ENCODE measurements around the gene CYP4A22.
"Not testable (repeated sequence)": the region's sequence is repeated elsewhere in the genome, so short reads cannot be mapped to it uniquely, and the experiment has no call there.

CYP4A22 gene

GRCh38 chr1:47137198-47137597 is at the start of gene CYP4A22:
Gene CYP4A22, plus strand, starts transcription at chr1:47137441. Its CDS starts 45 bp downstream, at chr1:47137486.
- DNase-seq, result no peak

GRCh38 chr1:47089356-47089755 is 47.9 kb upstream of the CYP4A22 start:
- DNase-seq, result not testable (repeated sequence)

- not testable (repeated sequence) for DNase-seq
Observed at GRCh38 chr1:47091476-47091875, 45.8 kb upstream of the CYP4A22 start.

- peak; percentile 22 for DNase-seq
Observed at GRCh38 chr1:47104816-47105215, 32.4 kb upstream of the CYP4A22 start.

- no peak for DNase-seq
Observed at GRCh38 chr1:47106792-47107191, 30.4 kb upstream of the CYP4A22 start.

GRCh38 chr1:47107851-47108574 is 29.2 kb upstream of the CYP4A22 start:
- DNase-seq, result peak; percentile 77

GRCh38 chr1:47109482-47109881 is 27.8 kb upstream of the CYP4A22 start:
- DNase-seq, result peak; percentile 29

GRCh38 chr1:47113178-47113577 is 24.1 kb upstream of the CYP4A22 start:
- DNase-seq, result no peak

GRCh38 chr1:47121039-47121438 is 16.2 kb upstream of the CYP4A22 start:
- DNase-seq, result not testable (repeated sequence)

GRCh38 chr1:47124834-47125233 is 12.4 kb upstream of the CYP4A22 start:
- DNase-seq, result not testable (repeated sequence)

GRCh38 chr1:47126997-47127396 is 10.2 kb upstream of the CYP4A22 start:
- DNase-seq, result not testable (repeated sequence)

- DNase-seq, result no peak
Observed at GRCh38 chr1:47128221-47128620, 9.0 kb upstream of the CYP4A22 start.

GRCh38 chr1:47128854-47129253 is 8.4 kb upstream of the CYP4A22 start:
- DNase-seq, result not testable (repeated sequence)

- not testable (repeated sequence) for DNase-seq
Observed at GRCh38 chr1:47129489-47130230, 7.6 kb upstream of the CYP4A22 start.

- DNase-seq, result not testable (repeated sequence)
Observed at GRCh38 chr1:47132665-47133064, 4.6 kb upstream of the CYP4A22 start.

- no peak for DNase-seq
Observed at GRCh38 chr1:47137925-47138615, 829 bp downstream of the CYP4A22 start.

GRCh38 chr1:47140358-47140757 is 3.1 kb downstream of the CYP4A22 start:
- not testable (repeated sequence) for DNase-seq

GRCh38 chr1:47143654-47144053 is 6.4 kb downstream of the CYP4A22 start:
- not testable (repeated sequence) for DNase-seq

GRCh38 chr1:47146495-47146894 is 9.3 kb downstream of the CYP4A22 start:
- not testable (repeated sequence) for DNase-seq

- no peak for DNase-seq
Observed at GRCh38 chr1:47147047-47147785, 10.0 kb downstream of the CYP4A22 start.

GRCh38 chr1:47149162-47149561 is 11.9 kb downstream of the CYP4A22 start:
- DNase-seq, result not testable (repeated sequence)

GRCh38 chr1:47156457-47156856 is 19.2 kb downstream of the CYP4A22 start:
- not testable (repeated sequence) for DNase-seq

GRCh38 chr1:47157957-47158356 is 20.7 kb downstream of the CYP4A22 start:
- not testable (repeated sequence) for DNase-seq
